ENCODE results near the gene CCDC15. TPM values are rescaled to one million over a fixed set of nuclear protein-coding genes. Genes with fewer than 3 reads are reported as not detected.

The CCDC15 gene
- total and polyA plus RNA-seq, 2 of the 13 experiments (the other 11 are each of a cell fraction or from before 2014, with no cell fraction given) = 2.2 to 4.6 TPM

DNA sequence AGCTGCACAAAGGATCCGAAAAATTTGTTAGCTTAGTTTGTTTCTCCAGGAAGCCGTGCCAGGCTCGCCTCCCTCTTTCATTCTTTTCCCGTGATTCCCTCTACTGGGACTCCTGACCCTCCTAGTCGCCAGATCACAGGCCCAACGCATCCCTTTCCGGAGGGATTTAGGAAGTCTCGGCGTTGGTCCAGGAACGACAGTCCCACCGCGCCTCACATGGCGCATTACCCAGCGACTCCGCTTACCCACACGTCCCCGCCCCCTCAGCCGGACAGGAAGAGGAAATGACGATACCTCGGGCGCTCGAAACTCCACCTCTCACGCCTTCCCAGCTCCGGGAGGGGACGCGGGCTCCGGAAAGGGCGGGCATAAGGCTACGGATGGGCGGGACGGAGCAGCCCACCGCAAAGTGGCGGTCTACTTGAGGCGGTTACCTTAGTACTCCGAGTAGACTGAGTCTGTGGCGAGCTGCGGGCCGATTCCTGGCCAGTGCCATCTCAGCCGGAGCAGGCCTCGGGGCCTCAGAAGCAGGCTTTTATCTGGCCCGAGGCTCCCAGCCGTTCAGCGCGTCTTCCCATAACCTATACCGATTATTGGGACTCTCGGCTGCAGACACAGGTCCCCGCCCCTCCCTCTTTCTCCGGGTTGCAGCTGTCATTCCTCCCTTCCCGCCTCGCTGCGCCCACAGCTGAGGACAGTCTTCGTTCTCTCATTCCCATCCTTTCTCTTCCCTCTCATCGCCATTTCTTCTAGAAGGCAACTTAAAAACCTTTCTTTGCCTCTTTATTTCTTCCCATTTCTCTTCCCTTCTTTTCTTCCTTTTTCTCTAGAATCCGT lies at the start of gene CCDC15 (continued):
- TF ChIP-seq, protein P1, sequence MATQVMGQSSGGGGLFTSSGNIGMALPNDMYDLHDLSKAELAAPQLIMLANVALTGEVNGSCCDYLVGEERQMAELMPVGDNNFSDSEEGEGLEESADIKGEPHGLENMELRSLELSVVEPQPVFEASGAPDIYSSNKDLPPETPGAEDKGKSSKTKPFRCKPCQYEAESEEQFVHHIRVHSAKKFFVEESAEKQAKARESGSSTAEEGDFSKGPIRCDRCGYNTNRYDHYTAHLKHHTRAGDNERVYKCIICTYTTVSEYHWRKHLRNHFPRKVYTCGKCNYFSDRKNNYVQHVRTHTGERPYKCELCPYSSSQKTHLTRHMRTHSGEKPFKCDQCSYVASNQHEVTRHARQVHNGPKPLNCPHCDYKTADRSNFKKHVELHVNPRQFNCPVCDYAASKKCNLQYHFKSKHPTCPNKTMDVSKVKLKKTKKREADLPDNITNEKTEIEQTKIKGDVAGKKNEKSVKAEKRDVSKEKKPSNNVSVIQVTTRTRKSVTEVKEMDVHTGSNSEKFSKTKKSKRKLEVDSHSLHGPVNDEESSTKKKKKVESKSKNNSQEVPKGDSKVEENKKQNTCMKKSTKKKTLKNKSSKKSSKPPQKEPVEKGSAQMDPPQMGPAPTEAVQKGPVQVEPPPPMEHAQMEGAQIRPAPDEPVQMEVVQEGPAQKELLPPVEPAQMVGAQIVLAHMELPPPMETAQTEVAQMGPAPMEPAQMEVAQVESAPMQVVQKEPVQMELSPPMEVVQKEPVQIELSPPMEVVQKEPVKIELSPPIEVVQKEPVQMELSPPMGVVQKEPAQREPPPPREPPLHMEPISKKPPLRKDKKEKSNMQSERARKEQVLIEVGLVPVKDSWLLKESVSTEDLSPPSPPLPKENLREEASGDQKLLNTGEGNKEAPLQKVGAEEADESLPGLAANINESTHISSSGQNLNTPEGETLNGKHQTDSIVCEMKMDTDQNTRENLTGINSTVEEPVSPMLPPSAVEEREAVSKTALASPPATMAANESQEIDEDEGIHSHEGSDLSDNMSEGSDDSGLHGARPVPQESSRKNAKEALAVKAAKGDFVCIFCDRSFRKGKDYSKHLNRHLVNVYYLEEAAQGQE (IDR thresholded peaks at IDR 0.05; ENCODE audit: borderline replicate concordance in 1 of 2, low read depth in 1 of 2, low read length in 2 of 2) = peak in 1 of 2 experiments; percentile 43; a peak in 1 of 4 replicates
- TF ChIP-seq MXD4 (CRISPR knock-in tag; IDR thresholded peaks at IDR 0.05) = peak; percentile 43; the same call in 1 of the 2 replicates
- TF ChIP-seq BCL6 (CRISPR knock-in tag; IDR thresholded peaks at IDR 0.05) = no peak
- peak; percentile 92; the same call in 1 of the 3 replicates for TF ChIP-seq MXI1 (IDR thresholded peaks at IDR 0.05; ENCODE audit: borderline replicate concordance, low read depth, low read length)
- no peak for TF ChIP-seq ZNF512B (CRISPR knock-in tag; IDR thresholded peaks at IDR 0.05; ENCODE audit: borderline replicate concordance)
- peak; percentile 61; the same call in 1 of the 2 replicates for TF ChIP-seq ZZZ3 (CRISPR knock-in tag; IDR thresholded peaks at IDR 0.05; ENCODE audit: borderline replicate concordance)
- TF ChIP-seq ZNF570 (CRISPR knock-in tag; IDR thresholded peaks at IDR 0.05; ENCODE audit: borderline replicate concordance) = no peak
- no peak for TF ChIP-seq BRF2 (CRISPR knock-in tag; IDR thresholded peaks at IDR 0.05)
- TF ChIP-seq ZKSCAN8 (CRISPR knock-in tag; IDR thresholded peaks at IDR 0.05; ENCODE audit: borderline replicate concordance) = peak; percentile 24; the same call in 1 of the 2 replicates
- TF ChIP-seq WIZ (CRISPR knock-in tag; IDR thresholded peaks at IDR 0.05) = no peak
- peak; percentile 85 for TF ChIP-seq ZSCAN29 (CRISPR knock-in tag; conservative IDR thresholded peaks at IDR 0.05)
- peak; percentile 59; the same call in 1 of the 2 replicates for TF ChIP-seq ZNF614 (CRISPR knock-in tag; IDR thresholded peaks at IDR 0.05; ENCODE audit: borderline replicate concordance)
- TF ChIP-seq YY1 (IDR thresholded peaks at IDR 0.05; ENCODE audit: insufficient read depth, insufficient replicate concordance, low read depth, low read length) = peak; percentile 77
- no peak for TF ChIP-seq NFRKB (IDR thresholded peaks at IDR 0.05)
- TF ChIP-seq, protein P2, sequence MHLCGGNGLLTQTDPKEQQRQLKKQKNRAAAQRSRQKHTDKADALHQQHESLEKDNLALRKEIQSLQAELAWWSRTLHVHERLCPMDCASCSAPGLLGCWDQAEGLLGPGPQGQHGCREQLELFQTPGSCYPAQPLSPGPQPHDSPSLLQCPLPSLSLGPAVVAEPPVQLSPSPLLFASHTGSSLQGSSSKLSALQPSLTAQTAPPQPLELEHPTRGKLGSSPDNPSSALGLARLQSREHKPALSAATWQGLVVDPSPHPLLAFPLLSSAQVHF (CRISPR knock-in tag; IDR thresholded peaks at IDR 0.05) = no peak; the same call in 1 of the 2 replicates
- TF ChIP-seq SOX13 (IDR thresholded peaks at IDR 0.05) = no peak
- TF ChIP-seq SOX13 (CRISPR knock-in tag; conservative IDR thresholded peaks at IDR 0.05 in 1 of 2, IDR thresholded peaks at IDR 0.05 in 1 of 2) = 0 out of 4 replicates have a peak, but pooled peaks of 1 of the 2 experiments have one; percentile 20
- peak; percentile 86 for TF ChIP-seq CREB1 (IDR thresholded peaks at IDR 0.05)
- TF ChIP-seq CREB1 (CRISPR knock-in tag; IDR thresholded peaks at IDR 0.05) = peak; percentile 98
- peak; percentile 68; the same call in 1 of the 2 replicates for TF ChIP-seq ZNF782 (CRISPR knock-in tag; IDR thresholded peaks at IDR 0.05; ENCODE audit: borderline replicate concordance)
- no peak for TF ChIP-seq ZNF737 (CRISPR knock-in tag; IDR thresholded peaks at IDR 0.05; ENCODE audit: borderline replicate concordance)

Measured in HepG2 (cell line).